HL-60/S4 treated with retinoic acid at 250 ng/mL for 4 days and 3 days (cell line): ENCODE measurements around the gene FOLR2.
"Not testable (repeated sequence)": the region's sequence is repeated elsewhere in the genome, so short reads cannot be mapped to it uniquely, and the experiment has no call there.

Experiments used
- in situ Hi-C: fragments of 300-500 bp; cut with MboI; formaldehyde crosslinking; loops from 2 replicates; pipeline ENCODE4 v1.7.0; 2022; ENCODE audit warnings: low sequenced_read_pairs

Gene FOLR2

GRCh38 chr11:72204886-72205285 is 11.7 kb upstream of the FOLR2 start:
- in situ Hi-C loops, result no loop called here

- in situ Hi-C loops, result not testable (repeated sequence)
Measured at GRCh38 chr11:72206794-72207193, 9.8 kb upstream of the FOLR2 start.

- in situ Hi-C loops, result no loop called here
Measured at GRCh38 chr11:72208281-72208680, 8.3 kb upstream of the FOLR2 start.

- in situ Hi-C loops, result no loop called here
Measured at GRCh38 chr11:72209101-72209500, 7.5 kb upstream of the FOLR2 start.

- in situ Hi-C loops, result no loop called here
Measured at GRCh38 chr11:72217841-72218240, 1.2 kb downstream of the FOLR2 start.

- in situ Hi-C loops, result no loop called here
Measured at GRCh38 chr11:72218251-72218745, 1.7 kb downstream of the FOLR2 start.

- in situ Hi-C loops, result no loop called here
Measured at GRCh38 chr11:72220696-72221363, 4.2 kb downstream of the FOLR2 start.

GRCh38 chr11:72221386-72222075 is 4.9 kb downstream of the FOLR2 start:
- in situ Hi-C loops, result no loop called here

GRCh38 chr11:72222106-72222891 is 5.7 kb downstream of the FOLR2 start:
- in situ Hi-C loops, result no loop called here

- in situ Hi-C loops, result no loop called here
Measured at GRCh38 chr11:72222907-72223614, 6.5 kb downstream of the FOLR2 start.

- in situ Hi-C loops, result no loop called here
Measured at GRCh38 chr11:72223615-72224563, 7.3 kb downstream of the FOLR2 start.

GRCh38 chr11:72224564-72225410 is 8.2 kb downstream of the FOLR2 start, which contains the start of gene INPPL1:
Gene INPPL1 (plus strand): TSS chr11:72224767. CDS start chr11:72224985, 218 bp downstream.
- in situ Hi-C loops, result no loop called here

- in situ Hi-C loops, result no loop called here
Measured at GRCh38 chr11:72225411-72225951, 8.9 kb downstream of the FOLR2 start.

- in situ Hi-C loops, result no loop called here
Measured at GRCh38 chr11:72226701-72227100, 10.1 kb downstream of the FOLR2 start.

- in situ Hi-C loops, result no loop called here
Measured at GRCh38 chr11:72227316-72228228, 11.0 kb downstream of the FOLR2 start.

GRCh38 chr11:72228229-72228843 is 11.7 kb downstream of the FOLR2 start:
- in situ Hi-C loops, result no loop called here

GRCh38 chr11:72228844-72229231 is 12.2 kb downstream of the FOLR2 start:
- in situ Hi-C loops, result no loop called here
